Putamen (tissue), 1 donor: Measurements from ENCODE around the gene ATOH1.

Source experiments
- DNase-seq: peaks from one replicate; pipeline ENCODE4 v3.0.0-alpha.2; 2016; ENCODE audit warnings: low spot score

Gene ATOH1

GRCh38 chr4:93834249-93835066, 5.9 kb downstream of the ATOH1 start:
- DNase-seq, result no peak

GRCh38 chr4:93835929-93836328, 7.4 kb downstream of the ATOH1 start:
- DNase-seq, result no peak

DNA sequence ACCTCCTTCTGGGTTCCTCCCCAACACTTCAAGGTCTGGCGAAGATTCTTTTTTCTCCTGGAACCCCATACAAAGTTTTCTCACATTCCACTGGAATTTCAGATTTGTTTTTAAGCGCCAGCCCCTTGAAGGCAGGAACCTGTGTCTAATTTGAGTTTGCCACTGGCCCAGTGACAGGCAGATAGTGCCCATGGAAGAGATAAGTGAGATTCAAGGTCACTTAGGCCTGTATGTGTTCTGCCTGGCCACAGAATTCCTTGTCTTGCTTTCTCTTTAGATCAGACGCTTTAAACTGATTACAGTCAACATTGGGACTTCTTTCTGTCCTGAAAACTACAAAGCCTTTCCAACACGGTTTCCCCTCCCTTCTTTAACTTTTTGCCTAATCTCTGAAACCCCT, 11.2 kb downstream of the ATOH1 start:
- DNase-seq, result no peak

- DNase-seq, result no peak
These were observed 13.3 kb downstream of the ATOH1 start for GRCh38 chr4:93841803-93842345.

- DNase-seq, result no peak
These were observed 14.2 kb downstream of the ATOH1 start for GRCh38 chr4:93842601-93843252.

GRCh38 chr4:93843772-93844171, 15.2 kb downstream of the ATOH1 start:
- DNase-seq, result no peak

DNA sequence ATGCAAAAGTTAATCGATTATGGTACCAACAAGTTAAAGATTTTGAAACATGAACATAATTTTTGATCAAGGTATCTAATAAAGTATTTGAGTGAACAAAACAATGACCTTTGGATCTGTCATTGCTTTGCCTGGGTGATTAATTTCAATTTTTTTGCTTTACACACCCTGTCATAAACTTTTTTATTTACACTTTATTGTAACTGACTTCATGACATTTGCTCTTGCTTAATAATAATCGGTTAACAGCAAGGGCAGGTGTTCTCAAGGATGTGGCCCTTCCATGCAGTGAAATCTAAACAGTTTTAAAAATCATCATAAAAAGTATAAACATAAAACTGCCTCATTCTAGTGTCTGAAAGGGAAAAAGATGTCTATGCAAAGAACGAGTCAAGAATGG, 24.1 kb downstream of the ATOH1 start:
- DNase-seq, result no peak

DNA sequence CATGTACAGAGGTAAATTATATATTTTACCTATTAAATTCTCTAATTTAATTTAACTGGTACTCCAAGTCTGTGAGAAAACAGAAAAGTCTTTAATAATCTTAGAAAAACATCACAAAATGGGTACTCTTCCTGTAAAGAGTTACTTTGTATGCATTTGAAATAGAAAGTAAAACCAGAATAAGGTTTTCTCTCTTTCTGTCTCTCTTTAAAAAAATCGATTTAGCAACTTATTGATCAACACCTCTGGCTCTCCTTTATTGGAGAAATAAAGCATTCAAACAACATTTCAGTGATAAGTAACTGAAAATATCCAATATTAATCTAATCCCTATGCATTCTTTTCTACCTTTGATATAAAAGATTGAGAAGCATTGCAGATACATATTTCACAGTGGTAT, 27.4 kb downstream of the ATOH1 start:
- no peak for DNase-seq

DNA sequence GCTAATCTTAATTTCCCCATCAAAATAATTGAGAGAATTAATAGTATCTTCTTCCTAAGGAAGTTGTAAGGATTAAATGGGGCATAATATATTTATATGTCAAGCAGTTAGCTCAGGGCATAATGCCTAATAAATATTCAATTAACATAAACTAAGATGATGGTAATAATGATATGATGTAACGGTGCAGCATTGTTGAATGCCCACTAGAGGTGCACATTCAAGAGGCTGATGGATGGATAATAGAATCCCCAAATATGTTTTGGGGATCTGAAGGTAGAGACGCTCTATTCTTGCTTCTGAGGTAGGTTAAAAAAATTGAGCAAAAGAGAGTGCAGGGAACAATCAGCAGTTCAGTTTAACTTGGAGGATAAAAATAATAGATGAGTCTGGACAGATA, 37.1 kb downstream of the ATOH1 start:
- DNase-seq, result no peak

- DNase-seq, result no peak
These were observed 39.0 kb downstream of the ATOH1 start for GRCh38 chr4:93867416-93868001.

GRCh38 chr4:93870876-93871458, 42.4 kb downstream of the ATOH1 start:
- no peak for DNase-seq

DNA sequence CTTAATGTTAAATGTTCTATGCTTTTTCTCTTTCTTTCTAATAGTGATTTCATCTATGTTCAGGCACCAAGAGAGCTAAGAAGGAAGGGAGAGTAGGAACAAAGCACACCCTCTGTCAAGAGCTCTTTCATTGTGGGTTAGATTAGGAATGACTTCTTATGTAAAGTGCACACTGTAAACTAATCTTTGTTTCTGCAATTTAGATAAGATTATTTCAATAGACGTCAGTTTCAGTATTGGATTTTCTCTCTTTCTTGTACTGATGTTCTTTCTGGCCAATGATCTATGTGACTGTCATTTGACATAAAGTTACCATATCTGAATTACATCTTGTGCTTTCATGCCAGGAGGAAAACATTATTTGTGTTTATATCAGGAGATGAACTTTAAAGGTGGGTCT, 48.2 kb downstream of the ATOH1 start:
- DNase-seq, result no peak

- no peak for DNase-seq
These were observed 50.0 kb downstream of the ATOH1 start for GRCh38 chr4:93878566-93878965.

DNA sequence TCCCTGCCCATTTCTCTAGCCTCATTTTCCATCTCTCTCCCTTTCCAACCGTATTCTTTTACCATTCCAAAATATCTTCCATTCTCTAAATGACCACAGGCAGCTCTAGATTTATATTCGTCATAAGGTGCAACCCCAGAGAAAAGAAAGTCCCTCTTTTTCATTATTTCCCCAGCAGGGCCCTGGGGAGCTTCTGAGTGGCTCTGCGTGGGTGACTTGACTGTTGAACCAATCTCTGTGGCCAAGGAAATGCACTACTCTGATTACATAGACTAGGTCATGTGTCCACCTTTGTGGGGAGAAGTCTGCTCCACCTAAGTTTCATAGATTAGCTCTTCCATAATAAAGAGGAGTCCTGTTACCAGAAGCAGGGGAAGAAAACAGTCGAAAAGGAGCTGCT, 51.4 kb downstream of the ATOH1 start:
- DNase-seq, result no peak
